Astrocyte of the cerebellum (primary cell): ENCODE results near the gene RIPOR2.

Source experiments
- DNase-seq: peaks from one replicate; pipeline ENCODE4 v3.0.0-alpha.2; 2011; ENCODE audit warnings: low read depth
- H3K4me3 ChIP-seq: 2 replicates; pipeline ENCODE4 v1.5.1; 2011; ENCODE audit warnings: mild to moderate bottlenecking, low read depth, low read length, moderate library complexity
- in situ Hi-C: cut with HindIII; loops from 2 replicates; pipeline ENCODE4 v1.10.0; 2017; ENCODE audit warnings: low sequenced_read_pairs
- TF ChIP-seq, protein P1 (sequence below): IDR thresholded peaks from 2 replicates; pipeline ENCODE4 v1.5.1; 2012; ENCODE audit warnings: low read length, low read depth, moderate library complexity, mild to moderate bottlenecking; ENCODE audit errors: missing control alignments

The RIPOR2 gene

DNA sequence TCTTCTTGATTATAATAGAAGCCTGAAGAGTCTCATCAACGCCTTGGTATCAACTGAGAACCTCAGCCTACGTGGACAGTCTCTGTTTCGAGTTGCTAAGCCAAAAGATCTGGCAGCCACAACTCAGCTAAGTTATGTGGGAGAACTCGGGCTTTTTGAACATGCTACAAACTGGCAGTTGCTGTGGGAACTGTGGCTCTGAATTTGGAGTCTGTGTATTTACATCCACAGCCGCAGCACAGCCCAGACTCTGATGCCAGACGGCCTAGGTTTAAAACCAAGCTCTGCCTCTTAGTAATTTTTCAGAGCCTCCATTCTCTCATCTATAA lies 35.8 kb downstream of the RIPOR2 start:
- in situ Hi-C loops, result no loop called here
- TF ChIP-seq, protein P1, sequence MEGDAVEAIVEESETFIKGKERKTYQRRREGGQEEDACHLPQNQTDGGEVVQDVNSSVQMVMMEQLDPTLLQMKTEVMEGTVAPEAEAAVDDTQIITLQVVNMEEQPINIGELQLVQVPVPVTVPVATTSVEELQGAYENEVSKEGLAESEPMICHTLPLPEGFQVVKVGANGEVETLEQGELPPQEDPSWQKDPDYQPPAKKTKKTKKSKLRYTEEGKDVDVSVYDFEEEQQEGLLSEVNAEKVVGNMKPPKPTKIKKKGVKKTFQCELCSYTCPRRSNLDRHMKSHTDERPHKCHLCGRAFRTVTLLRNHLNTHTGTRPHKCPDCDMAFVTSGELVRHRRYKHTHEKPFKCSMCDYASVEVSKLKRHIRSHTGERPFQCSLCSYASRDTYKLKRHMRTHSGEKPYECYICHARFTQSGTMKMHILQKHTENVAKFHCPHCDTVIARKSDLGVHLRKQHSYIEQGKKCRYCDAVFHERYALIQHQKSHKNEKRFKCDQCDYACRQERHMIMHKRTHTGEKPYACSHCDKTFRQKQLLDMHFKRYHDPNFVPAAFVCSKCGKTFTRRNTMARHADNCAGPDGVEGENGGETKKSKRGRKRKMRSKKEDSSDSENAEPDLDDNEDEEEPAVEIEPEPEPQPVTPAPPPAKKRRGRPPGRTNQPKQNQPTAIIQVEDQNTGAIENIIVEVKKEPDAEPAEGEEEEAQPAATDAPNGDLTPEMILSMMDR, result no peak
- DNase-seq, result peak; percentile 15
- H3K4me3 ChIP-seq, result no peak overlapping the region

- no peak overlapping the region for H3K4me3 ChIP-seq
- in situ Hi-C loops, result no loop called here
- TF ChIP-seq, protein P1, result no peak
- no peak for DNase-seq
Observed at GRCh38 chr6:24899136-24899996, 36.4 kb downstream of the RIPOR2 start.

DNA sequence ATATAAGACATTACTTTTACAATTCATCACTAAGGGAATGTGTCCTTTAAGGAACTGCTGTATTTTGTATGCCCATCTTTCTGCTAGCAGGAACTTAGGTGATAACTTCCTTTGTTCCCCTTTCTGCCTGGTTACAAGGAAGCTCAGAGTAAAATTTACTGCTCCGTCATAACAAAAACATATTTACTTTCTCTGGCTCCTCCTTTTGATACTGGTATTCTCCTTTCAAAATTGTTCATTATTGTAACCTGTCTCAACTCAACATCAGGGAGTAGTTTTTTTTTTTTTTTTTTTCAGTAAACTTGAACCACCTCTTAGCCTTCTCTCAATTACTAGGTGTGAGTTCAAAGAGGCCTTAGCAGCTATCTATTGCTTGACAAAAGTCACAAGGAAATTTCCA lies 37.1 kb downstream of the RIPOR2 start:
- no peak for DNase-seq

GRCh38 chr6:24897186-24897585 lies 38.6 kb downstream of the RIPOR2 start:
- in situ Hi-C loops, result no loop called here
- no peak overlapping the region for H3K4me3 ChIP-seq
- DNase-seq, result no peak
- TF ChIP-seq, protein P1, result no peak

More for the DNA sequence above, 37.1 kb downstream of the RIPOR2 start:
- no peak overlapping the region for H3K4me3 ChIP-seq
- TF ChIP-seq, protein P1, result no peak
- in situ Hi-C loops, result no loop called here

DNA sequence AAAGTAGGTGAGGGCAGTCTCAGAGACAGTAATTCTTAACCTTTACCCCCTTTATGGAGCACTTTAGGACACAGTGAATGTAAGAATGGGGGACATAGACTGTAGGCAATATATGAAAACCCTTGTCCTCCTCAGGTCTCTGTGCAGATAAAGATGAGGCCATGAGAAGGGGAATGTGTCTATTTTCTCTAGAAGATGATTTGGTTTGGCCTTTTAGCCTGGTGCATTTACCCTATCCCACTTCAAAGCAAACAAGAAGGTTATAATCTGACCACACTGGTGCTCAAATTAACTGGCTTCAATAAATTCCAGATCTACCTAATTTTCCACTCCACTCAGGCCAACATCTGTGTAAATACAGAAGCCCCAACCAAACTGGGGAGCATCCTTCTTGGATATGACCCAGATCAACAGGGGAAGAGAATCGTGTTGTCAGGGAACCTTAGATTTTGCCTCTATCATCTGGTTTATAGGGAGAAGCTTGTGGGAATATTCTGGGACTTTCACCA lies 42.4 kb downstream of the RIPOR2 start:
- in situ Hi-C loops, result no loop called here
- no peak for DNase-seq
- no peak overlapping the region for H3K4me3 ChIP-seq
- TF ChIP-seq, protein P1, result no peak

GRCh38 chr6:24891004-24891403 lies 44.8 kb downstream of the RIPOR2 start:
- H3K4me3 ChIP-seq, result no peak overlapping the region
- in situ Hi-C loops, result no loop called here
- DNase-seq, result no peak
- TF ChIP-seq, protein P1, result no peak
